ENCODE data around the gene ATP13A3. TPM values are rescaled to one million over a fixed set of nuclear protein-coding genes. Genes with fewer than 3 reads are reported as not detected.
A peak's percentile ranks its signal among the peaks of the same experiment; 100 is the strongest.

The ATP13A3 gene
- total and polyA plus RNA-seq, 2 of the 4 experiments (the other 2 are of a cell fraction): 48.1 to 154 TPM

DNA sequence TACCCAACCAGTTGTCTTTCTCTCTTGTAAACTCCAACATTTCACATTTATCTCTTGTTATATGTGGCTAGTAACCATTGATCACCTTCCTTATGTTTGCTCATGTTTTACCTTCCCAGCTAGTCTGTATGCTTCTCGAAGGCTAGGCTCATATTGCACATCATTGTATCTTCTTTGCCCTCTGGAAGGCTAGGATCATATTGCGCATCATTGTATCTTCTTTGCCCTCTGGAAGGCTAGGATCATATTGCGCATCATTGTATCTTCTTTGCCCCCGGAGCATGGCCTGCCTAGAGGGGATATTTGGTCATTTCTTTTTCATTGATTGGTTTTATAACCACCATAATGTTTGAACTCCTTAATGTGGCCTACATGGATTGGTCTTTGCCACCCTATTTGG is 39.4 kb upstream of the ATP13A3 start:
- Histone ChIP-seq H3K36me3 (ENCODE audit: control insufficient read depth, insufficient read depth, low read length) (no peaks in the 10 kb centered on the region), H4K8ac (ENCODE audit: low read depth in 2 of 2, low read length in 2 of 2) (peak overlapping the region; percentile 68 to 82), H3K18ac (ENCODE audit: low read depth, low read length) (peak overlapping the region; percentile 76), H2BK20ac (ENCODE audit: low read depth, low read length) (peak overlapping the region; percentile 97), H2AK5ac (ENCODE audit: low read depth, low read length) (peak overlapping the region; percentile 96), H3K9ac (ENCODE audit: low read depth, low read length) (no peak overlapping the region), H3K9me3 (ENCODE audit: control insufficient read depth, insufficient read depth, low read length) (no peaks in the 10 kb centered on the region; the same call in 1 of the 2 replicates), H3K27ac (ENCODE audit: insufficient read depth, low read length) (peak overlapping the region; percentile 93), H3K4me2 (ENCODE audit: low read depth, low read length) (no peak overlapping the region), H3K79me1 (ENCODE audit: low read depth in 1 of 2, low read length in 2 of 2) (peaks cover 0 to 25% of the 10 kb centered on the region in 2 experiments; a peak in 3 of 4 replicates), H2AFZ (replicated peaks; ENCODE audit: low read length, poor library complexity) (no peak overlapping the region), H2BK15ac (ENCODE audit: low read depth, low read length) (peak overlapping the region; percentile 96), H3K4ac (ENCODE audit: low read depth, low read length) (peak overlapping the region; percentile 94), H2AK9ac (replicated peaks; ENCODE audit: low read depth, low read length, poor library complexity) (peak overlapping the region; percentile 85), H3K56ac (ENCODE audit: extremely low read depth, insufficient read depth, low read length) (no peak overlapping the region; the same call in 1 of the 2 replicates), H3K4me1 (ENCODE audit: control insufficient read depth, insufficient read depth, low read length) (peaks cover 10% of the 10 kb centered on the region), H4K91ac (ENCODE audit: insufficient read depth, low read depth, low read length) (peak overlapping the region; percentile 86), H4K5ac (ENCODE audit: low read depth, low read length) (peak overlapping the region; percentile 91), H2BK5ac (ENCODE audit: low read depth, low read length, poor library complexity, severe bottlenecking) (peak overlapping the region; percentile 96), H3K27me3 (ENCODE audit: control insufficient read depth, insufficient read depth, low read length) (no peaks in the 10 kb centered on the region), H3K9me1 (ENCODE audit: insufficient read depth, low read length) (peaks cover 9% of the 10 kb centered on the region), H3K14ac (replicated peaks; ENCODE audit: low read depth, low read length) (peak overlapping the region; percentile 89), H2BK120ac (ENCODE audit: low read depth, low read length) (peak overlapping the region; percentile 96), H3K23ac (ENCODE audit: low read depth, low read length) (peak overlapping the region; percentile 59; the same call in 1 of the 2 replicates), H4K20me1 (ENCODE audit: insufficient read depth, low read length) (no peaks in the 10 kb centered on the region), H3K4me3 (ENCODE audit: insufficient read depth, low read depth, low read length) (no peak overlapping the region)
- WGBS, 2 experiments (ENCODE audit: extremely low coverage in 2 of 2, insufficient read length in 1 of 2): no CpG with 5 or more reads among the region's 4 CpGs
- ChIA-PET CTCF (no interaction called here), POLR2A (ENCODE audit: unreplicated experiment) (no interaction called here)
- no peak for DNase-seq
- dilution Hi-C loops (cut with HindIII; ENCODE audit: low sequenced_read_pairs, unreplicated experiment) (no loop called here), in situ Hi-C loops (cut with MboI; ENCODE audit: low sequenced_read_pairs) (no loop called here), intact Hi-C loops (cut with micrococcal nuclease) (loop anchor here (5.0 kb wide), 1 partner anchor 39 kb away; the partner anchor contains the start of gene ATP13A3)
- no TSS peak for BruUV-seq (replicated peaks)
- TF ChIP-seq ELK1 (IDR thresholded peaks at IDR 0.05; ENCODE audit: borderline replicate concordance, low read depth, low read length) (no peak), NFE2L2 (IDR thresholded peaks at IDR 0.05; ENCODE audit: low read depth, low read length) (no peak), POLR2A (IDR thresholded peaks at IDR 0.05; ENCODE audit: low read depth, low read length) (no peak), SMC3 (IDR thresholded peaks at IDR 0.05; ENCODE audit: low read depth, low read length) (no peak), CEBPB (IDR thresholded peaks at IDR 0.05; ENCODE audit: low read depth, low read length) (no peak), CHD1 (IDR thresholded peaks at IDR 0.05; ENCODE audit: low read depth, low read length) (no peak), MXI1 (IDR thresholded peaks at IDR 0.05; ENCODE audit: borderline replicate concordance, low read depth, low read length) (no peak), MAZ (IDR thresholded peaks at IDR 0.05; ENCODE audit: borderline replicate concordance, low read depth, low read length) (no peak), BHLHE40 (IDR thresholded peaks at IDR 0.05; ENCODE audit: low read depth, low read length) (no peak), RCOR1 (IDR thresholded peaks at IDR 0.05; ENCODE audit: insufficient replicate concordance, low read length) (no peak)
- no peak for ATAC-seq (ENCODE audit: low read depth)

Data from IMR-90 (cell line).